GM23338 (cell line): Measurements from ENCODE around the gene FAM98C.
A peak's percentile ranks its signal among the peaks of the same experiment; 100 is the strongest.

Experiments used
- CREB1 ChIP-seq: fragments of 250-450 bp; sonication (Bioruptor Pico); IDR thresholded peaks from 2 replicates; pipeline ENCODE4 v1.5.0; 2020; ENCODE audit warnings: low read depth, mild to moderate bottlenecking, moderate library complexity
- EZH2 ChIP-seq: fragments of 200-600 bp; sonication (generic); IDR thresholded peaks from one replicate; pipeline ENCODE4 v1.8.0; 2017; ENCODE audit warnings: antibody characterized with exemption, mild to moderate bottlenecking, low read depth; ENCODE audit not compliant: unreplicated experiment
- EZH2phosphoT487 ChIP-seq: fragments of 200-600 bp; sonication (generic); IDR thresholded peaks from one replicate; pipeline ENCODE4 v1.8.1; 2018; ENCODE audit warnings: antibody characterized with exemption; ENCODE audit not compliant: unreplicated experiment
- JUNB ChIP-seq: IDR thresholded peaks from one replicate; pipeline ENCODE4 v1.6.1; 2016; ENCODE audit warnings: antibody characterized with exemption; ENCODE audit not compliant: unreplicated experiment
- NANOG ChIP-seq: IDR thresholded peaks from 2 replicates; pipeline ENCODE4 v1.6.1; 2016; ENCODE audit warnings: antibody characterized with exemption, borderline replicate concordance
- POLR2AphosphoS5 ChIP-seq: IDR thresholded peaks from 2 replicates; pipeline ENCODE4 v1.6.1; 2016; ENCODE audit warnings: antibody characterized with exemption, low read depth
- STAT1 ChIP-seq: IDR thresholded peaks from one replicate; pipeline ENCODE4 v1.6.1; 2016; ENCODE audit warnings: antibody characterized with exemption; ENCODE audit not compliant: unreplicated experiment
- ZNF114 ChIP-seq: fragments of 250-450 bp; sonication (Bioruptor Pico); IDR thresholded peaks from 2 replicates; pipeline ENCODE4 v1.5.0; 2020; ENCODE audit warnings: mild to moderate bottlenecking, moderate library complexity
- ZNF331 ChIP-seq: fragments of 250-450 bp; sonication (Bioruptor Pico); IDR thresholded peaks from 2 replicates; pipeline ENCODE4 v1.5.0; 2020; ENCODE audit warnings: low read depth, mild to moderate bottlenecking, moderate library complexity
- TF ChIP-seq, protein P1 (sequence below), 2 experiments: fragments of 200-600 bp in 1 of 2; sonication (generic) in 1 of 2; conservative IDR thresholded peaks; 2 replicates each; pipeline versions ENCODE4 v1.5.1 to v1.6.1; 2016 to 2017; ENCODE audit warnings: antibody characterized with exemption in 2 of 2, low read depth in 2 of 2, mild to moderate bottlenecking in 2 of 2, moderate library complexity in 1 of 2
- TF ChIP-seq, protein P2 (sequence below): IDR thresholded peaks from 2 replicates; pipeline ENCODE4 v1.6.1; 2016; ENCODE audit warnings: antibody characterized with exemption
- TF ChIP-seq, protein P3 (sequence below): IDR thresholded peaks from one replicate; pipeline ENCODE4 v1.6.1; 2018; ENCODE audit warnings: antibody characterized with exemption; ENCODE audit not compliant: unreplicated experiment

DNA sequence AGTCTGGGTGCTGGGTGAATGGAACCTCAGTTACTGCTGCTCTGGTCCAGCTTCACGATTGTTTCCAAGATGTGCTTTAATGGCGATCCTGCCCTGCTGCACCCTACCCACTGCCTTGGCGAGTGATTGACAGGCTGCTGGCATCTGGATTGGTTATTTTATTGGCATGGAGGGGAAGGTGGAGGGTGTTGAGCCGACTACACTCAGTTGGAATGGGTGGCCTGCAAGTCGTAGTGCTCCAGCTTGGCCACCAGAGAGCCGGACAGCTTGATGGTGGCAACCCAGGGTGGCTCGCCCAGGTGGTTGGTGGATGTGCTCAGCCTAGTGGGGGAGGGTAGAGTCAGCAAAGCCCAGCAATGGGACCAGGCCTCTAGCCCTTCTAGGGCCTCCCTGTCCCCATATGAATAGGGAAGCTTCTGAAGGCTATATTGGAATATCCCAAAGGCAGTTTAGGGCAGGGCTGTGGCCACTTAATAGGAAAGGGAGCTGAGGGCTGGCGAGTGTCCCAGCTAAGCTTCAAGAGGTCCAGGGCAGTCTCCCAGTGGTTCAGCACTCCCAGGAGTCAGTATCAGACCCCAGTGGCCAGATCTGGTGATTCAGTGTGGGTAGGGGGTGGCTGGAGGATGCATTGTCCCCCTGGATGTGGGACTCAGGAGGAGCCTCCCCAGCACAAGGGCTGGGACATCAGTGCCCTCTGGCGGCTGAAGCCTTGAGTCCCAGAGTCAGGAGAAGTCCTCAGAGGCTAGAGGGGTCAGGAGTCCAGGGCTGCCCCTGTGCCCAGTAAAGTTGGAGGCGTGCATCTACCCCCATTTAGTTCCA, 18.5 kb upstream of the FAM98C start:
- TF ChIP-seq, protein P1, sequence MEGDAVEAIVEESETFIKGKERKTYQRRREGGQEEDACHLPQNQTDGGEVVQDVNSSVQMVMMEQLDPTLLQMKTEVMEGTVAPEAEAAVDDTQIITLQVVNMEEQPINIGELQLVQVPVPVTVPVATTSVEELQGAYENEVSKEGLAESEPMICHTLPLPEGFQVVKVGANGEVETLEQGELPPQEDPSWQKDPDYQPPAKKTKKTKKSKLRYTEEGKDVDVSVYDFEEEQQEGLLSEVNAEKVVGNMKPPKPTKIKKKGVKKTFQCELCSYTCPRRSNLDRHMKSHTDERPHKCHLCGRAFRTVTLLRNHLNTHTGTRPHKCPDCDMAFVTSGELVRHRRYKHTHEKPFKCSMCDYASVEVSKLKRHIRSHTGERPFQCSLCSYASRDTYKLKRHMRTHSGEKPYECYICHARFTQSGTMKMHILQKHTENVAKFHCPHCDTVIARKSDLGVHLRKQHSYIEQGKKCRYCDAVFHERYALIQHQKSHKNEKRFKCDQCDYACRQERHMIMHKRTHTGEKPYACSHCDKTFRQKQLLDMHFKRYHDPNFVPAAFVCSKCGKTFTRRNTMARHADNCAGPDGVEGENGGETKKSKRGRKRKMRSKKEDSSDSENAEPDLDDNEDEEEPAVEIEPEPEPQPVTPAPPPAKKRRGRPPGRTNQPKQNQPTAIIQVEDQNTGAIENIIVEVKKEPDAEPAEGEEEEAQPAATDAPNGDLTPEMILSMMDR (conservative IDR thresholded peaks at IDR 0.05; ENCODE audit: low read depth in 2 of 2) = peak; percentile 69 to 89
- TF ChIP-seq EZH2 = no peak
- TF ChIP-seq, protein P2, sequence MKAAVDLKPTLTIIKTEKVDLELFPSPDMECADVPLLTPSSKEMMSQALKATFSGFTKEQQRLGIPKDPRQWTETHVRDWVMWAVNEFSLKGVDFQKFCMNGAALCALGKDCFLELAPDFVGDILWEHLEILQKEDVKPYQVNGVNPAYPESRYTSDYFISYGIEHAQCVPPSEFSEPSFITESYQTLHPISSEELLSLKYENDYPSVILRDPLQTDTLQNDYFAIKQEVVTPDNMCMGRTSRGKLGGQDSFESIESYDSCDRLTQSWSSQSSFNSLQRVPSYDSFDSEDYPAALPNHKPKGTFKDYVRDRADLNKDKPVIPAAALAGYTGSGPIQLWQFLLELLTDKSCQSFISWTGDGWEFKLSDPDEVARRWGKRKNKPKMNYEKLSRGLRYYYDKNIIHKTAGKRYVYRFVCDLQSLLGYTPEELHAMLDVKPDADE = no peak
- no peak for TF ChIP-seq ZNF331
- no peak for TF ChIP-seq EZH2phosphoT487
- TF ChIP-seq CREB1 (CRISPR knock-in tag) = no peak
- TF ChIP-seq, protein P3, sequence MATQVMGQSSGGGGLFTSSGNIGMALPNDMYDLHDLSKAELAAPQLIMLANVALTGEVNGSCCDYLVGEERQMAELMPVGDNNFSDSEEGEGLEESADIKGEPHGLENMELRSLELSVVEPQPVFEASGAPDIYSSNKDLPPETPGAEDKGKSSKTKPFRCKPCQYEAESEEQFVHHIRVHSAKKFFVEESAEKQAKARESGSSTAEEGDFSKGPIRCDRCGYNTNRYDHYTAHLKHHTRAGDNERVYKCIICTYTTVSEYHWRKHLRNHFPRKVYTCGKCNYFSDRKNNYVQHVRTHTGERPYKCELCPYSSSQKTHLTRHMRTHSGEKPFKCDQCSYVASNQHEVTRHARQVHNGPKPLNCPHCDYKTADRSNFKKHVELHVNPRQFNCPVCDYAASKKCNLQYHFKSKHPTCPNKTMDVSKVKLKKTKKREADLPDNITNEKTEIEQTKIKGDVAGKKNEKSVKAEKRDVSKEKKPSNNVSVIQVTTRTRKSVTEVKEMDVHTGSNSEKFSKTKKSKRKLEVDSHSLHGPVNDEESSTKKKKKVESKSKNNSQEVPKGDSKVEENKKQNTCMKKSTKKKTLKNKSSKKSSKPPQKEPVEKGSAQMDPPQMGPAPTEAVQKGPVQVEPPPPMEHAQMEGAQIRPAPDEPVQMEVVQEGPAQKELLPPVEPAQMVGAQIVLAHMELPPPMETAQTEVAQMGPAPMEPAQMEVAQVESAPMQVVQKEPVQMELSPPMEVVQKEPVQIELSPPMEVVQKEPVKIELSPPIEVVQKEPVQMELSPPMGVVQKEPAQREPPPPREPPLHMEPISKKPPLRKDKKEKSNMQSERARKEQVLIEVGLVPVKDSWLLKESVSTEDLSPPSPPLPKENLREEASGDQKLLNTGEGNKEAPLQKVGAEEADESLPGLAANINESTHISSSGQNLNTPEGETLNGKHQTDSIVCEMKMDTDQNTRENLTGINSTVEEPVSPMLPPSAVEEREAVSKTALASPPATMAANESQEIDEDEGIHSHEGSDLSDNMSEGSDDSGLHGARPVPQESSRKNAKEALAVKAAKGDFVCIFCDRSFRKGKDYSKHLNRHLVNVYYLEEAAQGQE = no peak
- no peak for TF ChIP-seq POLR2AphosphoS5
- TF ChIP-seq STAT1 = no peak
- no peak for TF ChIP-seq ZNF114 (CRISPR knock-in tag)
- no peak for TF ChIP-seq JUNB
- no peak for TF ChIP-seq NANOG
